NCI-H2227 (cell line): ENCODE data around the gene VIM.

Experiments used
- DNase-seq: peaks from one replicate; lab custom pipeline; 2025; ENCODE audit not compliant: unreplicated experiment; lab: John Stamatoyannopoulos, UW

Gene VIM

DNA sequence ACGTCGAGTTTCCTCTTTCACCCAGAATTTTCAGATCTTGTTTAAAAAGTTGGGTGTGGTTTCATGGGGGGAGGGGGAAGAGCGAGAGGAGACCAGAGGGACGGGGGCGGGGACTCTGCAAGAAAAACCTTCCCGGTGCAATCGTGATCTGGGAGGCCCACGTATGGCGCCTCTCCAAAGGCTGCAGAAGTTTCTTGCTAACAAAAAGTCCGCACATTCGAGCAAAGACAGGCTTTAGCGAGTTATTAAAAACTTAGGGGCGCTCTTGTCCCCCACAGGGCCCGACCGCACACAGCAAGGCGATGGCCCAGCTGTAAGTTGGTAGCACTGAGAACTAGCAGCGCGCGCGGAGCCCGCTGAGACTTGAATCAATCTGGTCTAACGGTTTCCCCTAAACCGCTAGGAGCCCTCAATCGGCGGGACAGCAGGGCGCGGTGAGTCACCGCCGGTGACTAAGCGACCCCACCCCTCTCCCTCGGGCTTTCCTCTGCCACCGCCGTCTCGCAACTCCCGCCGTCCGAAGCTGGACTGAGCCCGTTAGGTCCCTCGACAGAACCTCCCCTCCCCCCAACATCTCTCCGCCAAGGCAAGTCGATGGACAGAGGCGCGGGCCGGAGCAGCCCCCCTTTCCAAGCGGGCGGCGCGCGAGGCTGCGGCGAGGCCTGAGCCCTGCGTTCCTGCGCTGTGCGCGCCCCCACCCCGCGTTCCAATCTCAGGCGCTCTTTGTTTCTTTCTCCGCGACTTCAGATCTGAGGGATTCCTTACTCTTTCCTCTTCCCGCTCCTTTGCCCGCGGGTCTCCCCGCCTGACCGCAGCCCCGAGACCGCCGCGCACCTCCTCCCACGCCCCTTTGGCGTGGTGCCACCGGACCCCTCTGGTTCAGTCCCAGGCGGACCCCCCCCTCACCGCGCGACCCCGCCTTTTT, at the start of gene VIM:
Gene VIM, plus strand, starts transcription at position 151 of the 925 bp plus-strand sequence. CDS start 1,182 bp downstream, outside the sequence.
- no peak for DNase-seq

DNA sequence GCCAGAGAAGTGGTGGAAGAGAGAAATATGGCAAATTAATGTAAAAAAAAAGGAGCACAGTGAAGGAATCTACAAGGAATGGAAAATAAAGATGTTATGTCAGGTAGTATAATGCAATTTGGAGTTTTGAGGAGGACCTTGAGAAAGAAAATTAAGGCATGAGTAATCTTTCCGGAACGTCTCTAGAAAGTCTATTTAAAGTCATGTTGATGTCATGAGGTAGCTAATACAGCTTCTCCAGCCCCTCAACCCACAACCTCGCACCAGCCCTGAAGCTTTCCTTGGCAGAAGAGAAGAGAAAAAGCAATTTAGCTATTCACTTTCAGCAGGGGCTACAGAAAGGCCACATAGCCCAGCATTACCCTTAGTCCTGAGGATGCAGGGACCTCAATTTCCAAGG, 49.0 kb upstream of the VIM start:
- DNase-seq, result no peak

- no peak for DNase-seq
Observed at GRCh38 chr10:17181110-17181509, 46.9 kb upstream of the VIM start.

DNA sequence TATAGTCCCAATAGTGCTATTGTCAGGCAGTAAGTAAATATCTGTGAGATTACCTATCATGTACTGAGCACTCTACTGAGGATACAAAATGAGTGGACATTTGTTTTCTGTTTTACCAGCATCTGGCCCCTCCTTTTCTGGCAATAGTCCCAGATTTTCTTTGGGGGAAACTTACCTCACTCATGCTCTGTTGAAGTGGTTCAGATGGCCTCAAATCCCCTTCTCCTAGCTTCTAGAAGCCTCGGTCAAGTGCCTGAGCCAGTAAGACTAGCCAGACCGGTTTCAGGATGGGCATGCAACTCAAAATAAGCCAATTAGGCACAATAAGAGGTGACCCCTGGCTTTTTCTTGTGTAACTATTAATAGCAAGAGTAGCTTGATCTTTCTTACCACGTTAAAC, 46.3 kb upstream of the VIM start:
- no peak for DNase-seq

DNA sequence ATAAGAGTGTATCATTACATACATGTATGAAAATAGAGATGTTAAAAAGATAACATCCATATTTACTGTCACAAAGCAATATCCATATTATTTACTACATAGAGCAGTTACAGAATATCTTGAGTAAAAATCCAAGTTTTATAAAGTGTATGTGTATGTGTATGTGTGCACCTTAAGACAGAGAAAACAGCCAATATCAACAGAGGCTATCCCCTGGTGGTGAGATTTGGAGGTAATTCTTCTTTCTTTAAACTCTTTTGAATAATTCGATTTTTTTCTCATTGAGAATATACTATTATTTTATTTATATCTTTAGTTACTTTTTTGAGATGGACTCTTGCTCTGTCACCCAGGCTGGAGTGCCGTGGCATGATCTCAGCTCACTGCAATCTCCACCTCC, 44.9 kb upstream of the VIM start:
- no peak for DNase-seq

- no peak for DNase-seq
Observed at GRCh38 chr10:17185873-17186272, 42.2 kb upstream of the VIM start.

DNA sequence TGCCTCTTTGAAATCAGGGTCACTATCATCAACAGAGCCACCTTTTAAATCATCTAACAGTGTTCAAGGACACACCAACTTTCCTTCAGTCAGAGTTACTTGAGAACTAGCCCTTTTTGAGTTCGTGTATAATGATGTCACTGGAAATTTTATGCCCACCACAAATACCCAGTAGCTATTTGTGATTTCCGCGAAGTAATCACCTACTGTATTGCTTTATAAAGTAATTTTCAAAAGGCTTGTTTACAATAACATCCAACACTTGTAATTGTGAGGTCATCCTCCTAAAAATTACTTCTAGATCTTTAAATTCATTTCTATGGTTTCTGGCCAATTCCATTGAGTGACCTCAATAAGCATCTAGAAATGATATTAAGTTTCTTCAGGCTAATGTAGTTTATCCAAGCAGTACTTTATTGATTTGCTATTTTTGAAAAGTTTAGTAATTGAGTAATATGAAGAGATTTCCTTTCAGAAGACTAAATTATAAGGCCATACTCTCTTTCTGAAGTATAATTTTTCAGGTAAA, 39.3 kb upstream of the VIM start:
- no peak for DNase-seq

DNA sequence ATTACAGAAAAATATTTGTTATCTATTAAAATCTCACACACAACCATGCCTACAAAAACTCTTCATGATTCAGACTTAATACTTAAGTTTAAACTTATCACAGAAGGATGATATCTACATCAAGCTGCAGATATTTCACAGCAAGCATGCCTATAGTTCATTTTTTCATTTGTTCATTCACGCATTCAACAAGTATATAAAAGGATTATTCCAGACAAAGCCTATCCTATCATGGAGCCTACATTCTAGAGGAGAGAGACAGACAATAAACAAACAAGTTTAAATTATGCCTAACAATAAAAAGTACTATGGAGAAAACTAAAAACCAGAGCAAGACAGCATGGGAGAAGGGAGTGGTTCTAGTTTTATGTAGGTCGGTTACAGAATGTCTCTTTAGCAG, 37.4 kb upstream of the VIM start:
- no peak for DNase-seq

DNA sequence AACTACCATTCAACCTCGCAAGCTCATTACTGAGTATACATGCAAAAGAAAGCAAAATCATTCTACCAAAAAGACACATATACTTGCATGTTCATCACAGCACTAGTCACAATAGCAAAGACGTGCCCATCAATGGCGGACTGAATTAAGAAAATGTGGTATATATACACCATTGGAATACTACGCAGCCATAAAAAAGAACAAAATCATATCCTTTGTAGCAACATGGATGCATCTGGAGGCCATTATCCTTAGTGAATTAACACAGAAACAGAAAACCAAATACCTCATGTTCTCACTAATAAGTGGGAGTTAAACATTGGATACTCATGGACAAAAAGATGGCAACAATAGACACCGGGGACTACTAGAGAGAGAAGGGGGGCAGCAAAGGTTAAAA, 33.0 kb upstream of the VIM start:
- no peak for DNase-seq

DNA sequence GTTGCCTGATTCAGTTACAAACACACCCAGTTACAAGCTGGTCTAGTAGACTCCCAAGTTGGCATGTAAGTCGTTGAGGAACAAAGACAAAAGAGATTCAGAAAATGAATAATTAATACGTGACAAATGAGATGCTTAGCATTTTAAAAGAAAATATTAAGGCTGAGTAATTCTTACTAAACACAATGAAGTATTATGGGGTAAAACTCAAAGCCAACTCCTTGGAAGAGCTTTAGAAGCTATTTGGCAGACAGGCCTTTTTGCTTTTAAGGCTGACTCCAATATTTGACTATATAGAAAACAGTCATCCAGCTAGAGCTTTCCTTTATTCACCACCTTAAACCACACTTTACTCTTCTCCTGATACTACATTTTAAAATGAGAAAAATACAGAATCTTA, 32.0 kb upstream of the VIM start:
- no peak for DNase-seq

- no peak for DNase-seq
Observed at GRCh38 chr10:17196573-17196972, 31.5 kb upstream of the VIM start.

DNA sequence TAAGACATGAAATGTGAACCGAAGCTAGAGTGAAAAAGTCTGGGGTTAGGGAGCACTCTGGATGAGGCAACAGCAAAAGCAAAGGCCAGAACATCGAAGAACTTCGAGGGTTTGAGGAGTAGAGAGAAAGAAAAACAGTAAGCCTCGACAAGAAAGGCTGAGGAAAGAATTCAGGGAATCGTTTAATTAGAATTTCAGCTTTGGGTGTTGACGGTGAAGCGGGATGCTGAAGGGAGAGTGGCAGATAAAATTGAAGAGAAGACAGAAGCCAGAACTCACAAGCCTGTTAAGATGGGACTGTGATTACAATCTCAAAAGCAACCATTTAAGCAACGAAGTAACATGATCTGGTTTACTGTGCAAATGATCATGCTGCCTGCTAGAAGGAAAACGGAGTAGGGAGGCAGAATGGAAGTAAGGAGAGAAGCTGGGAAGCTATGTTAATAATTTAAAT, 28.7 kb upstream of the VIM start:
- DNase-seq, result no peak

DNA sequence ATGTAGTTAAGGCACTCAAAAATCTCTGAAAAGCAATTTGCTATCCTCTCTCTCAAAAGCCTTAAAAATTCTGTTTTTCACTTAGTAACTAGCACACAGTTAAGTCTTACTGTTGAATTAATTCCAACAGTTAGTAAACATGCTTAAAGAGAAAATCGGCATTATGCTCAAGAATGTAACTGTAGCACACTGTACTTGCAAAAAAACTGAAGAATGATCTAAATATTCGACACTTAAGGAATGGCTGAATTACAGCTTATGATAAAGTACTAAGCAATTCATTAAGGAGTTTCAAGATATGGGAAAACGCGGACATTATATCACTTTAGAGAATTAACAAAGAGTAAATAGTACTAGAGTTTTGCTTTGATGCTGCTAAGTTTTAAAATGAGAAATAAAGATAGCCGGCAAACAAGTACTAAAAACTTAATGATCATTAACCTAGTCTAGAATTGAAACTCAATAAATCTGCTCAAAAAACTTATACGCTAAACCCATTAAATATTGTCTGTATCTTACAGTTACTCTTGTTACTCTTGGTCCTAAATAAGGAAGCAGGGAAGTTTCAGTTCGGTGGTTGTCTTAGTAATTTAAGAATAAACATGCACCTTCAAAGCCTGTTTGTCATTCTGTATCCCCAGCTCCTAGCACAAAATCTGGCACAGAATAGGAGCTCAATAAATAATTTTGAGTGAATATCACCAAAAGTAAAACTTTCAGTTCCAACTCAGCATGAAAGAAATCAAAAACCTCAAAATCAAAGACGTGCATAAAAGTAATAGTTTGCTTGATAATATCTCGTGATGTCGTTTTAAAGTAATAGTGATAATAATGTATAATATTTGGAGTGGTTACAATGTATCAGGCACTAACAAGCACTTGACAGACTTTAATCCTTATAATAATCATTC, 27.8 kb upstream of the VIM start:
- DNase-seq, result no peak

DNA sequence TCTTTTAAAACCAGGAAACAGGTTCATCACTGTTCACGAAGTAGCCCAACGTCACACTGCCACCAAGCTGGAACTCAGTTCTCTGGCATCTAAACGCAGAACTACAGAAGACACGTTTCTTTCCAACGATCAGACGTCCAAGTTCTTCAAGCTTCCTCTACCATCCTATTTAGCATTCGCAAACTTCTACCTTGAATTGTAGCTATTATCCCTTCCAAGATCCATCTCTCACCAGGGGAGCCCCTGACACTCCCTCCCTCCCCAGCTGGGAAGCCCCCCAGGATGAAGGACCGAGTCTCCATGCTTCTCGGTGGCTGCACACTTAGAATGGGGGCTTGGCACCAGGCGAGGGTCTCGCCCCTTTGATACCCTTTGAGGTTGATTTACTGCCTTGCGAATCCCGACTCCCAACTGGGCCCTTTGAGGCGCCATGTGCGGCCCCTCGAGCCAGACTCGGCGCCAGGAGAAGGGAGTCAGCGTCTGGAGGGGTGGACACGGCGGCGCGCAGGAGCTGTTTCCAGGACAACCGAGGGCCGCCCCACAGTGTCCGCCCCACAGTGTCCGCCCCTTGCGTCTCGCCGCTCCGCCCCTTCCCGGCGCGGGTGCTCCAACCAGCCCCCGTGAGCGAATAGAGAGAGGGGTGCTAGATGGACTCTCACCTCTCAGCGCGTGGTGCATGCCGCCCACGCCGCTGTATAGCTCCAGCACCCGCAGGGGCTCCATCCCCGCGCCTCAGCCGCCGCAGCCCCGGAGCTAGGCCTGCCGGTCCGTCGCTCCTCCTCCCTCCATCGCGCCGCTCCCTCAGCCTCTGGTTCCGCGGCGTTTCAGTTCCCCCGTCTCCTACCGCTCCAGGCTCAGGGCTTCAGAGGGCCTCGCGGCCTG, 26.9 kb upstream of the VIM start, which contains the start of gene TRDMT1:
Gene TRDMT1, minus strand, starts transcription at position 761 of the 882 bp plus-strand sequence. Its CDS starts 38 bp downstream, at position 723.
- peak; percentile 67 for DNase-seq

DNA sequence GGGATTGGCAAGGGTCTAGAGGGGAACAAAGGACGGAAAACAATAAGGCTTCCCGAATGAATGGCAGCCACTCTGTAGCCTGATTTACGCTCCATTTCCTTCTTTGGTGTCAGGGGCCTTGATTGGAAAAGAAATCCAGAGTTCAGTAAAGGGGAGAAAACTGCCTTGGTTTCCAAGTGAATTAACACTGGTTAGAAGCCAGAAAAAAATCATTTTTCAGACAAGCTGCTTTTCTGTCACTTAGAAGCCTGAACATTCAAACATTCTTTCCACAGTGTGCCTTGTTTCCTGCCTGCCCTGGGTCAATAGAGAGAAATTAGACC, 26.3 kb upstream of the VIM start:
- DNase-seq, result no peak

DNA sequence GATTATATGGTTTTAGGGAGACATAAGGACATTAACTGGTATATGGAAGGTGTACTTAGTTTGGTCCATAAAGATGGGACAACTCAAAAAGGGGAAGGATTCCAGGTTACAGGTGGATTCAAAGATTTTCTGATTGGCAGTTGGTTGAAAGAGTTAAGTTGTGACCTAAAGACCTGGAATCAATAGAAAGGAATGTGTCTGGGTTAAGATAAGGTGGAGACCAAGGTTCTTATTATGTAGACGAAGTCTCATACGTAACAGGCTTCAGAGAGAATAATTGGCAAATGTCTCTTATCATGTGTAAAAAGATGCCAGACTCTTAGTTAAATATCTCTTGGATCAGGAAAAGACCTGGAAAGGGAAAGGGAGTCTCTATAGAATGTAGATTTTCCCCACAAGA, 25.5 kb upstream of the VIM start:
- DNase-seq, result no peak

DNA sequence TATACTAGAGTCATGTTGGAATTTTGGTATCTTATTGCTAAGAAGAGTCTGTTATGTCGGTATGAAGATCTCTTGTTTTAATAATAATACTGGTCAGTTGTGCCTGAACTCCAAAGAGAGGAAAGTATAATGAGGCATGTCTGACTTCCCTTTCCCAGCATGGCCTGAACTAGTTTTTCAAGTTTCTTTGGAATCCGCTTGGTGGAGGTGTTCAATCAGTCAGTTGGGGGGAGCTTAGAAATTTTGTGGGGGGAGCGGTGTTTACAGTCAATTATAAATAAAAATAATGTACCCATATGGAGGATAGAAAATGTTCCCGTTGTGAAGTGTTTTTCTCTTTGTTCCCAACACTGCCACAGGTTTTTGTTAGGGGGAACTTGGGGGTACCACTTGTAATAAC, 25.0 kb upstream of the VIM start:
- DNase-seq, result no peak

- no peak for DNase-seq
Observed at GRCh38 chr10:17203416-17203815, 24.6 kb upstream of the VIM start.

DNA sequence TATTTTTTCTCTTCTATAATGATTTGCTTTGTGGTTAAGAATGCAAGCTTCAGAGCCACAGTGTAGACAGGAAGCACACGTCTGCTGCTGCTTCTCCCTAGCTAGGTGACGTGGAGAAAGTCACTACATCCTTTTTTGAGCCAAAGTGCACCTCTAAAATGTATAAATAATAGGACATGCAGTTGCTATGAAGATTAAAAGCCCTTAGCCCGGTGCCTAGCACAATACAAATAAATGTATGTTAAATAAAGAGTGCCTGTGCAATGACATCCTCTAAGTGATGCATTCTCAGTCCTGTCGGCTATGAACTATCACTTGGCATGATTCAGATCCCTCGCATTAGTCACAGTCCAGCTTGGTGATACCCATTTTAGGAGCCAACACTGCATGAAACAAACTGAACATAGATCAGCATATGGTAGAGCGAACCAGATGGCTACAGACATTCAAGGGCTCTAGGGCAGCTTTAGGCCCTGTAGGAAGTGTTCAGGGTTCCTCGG, 21.8 kb upstream of the VIM start:
- no peak for DNase-seq

DNA sequence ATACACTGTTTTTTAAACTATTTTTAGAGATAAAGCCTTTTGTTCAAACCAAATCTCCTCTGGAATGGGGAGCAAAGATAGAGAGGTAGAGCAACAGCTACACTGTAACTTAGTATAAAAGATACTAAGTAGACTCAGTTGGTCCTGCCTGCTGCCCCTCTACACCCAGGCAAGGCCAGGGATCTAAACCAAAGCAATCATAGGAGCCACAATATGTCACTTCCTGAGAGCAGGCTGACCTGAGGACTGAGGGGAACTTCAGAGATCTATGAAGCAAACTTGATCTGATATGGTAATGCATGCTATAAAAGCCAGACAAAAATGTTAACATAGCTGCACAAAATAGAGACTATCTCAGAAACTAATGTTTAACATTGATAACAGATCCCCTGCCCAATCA, 19.6 kb upstream of the VIM start:
- DNase-seq, result no peak
